GM18870 (cell line): ENCODE measurements around the gene SLC39A5.
"Not testable (repeated sequence)": the region's sequence is repeated elsewhere in the genome, so short reads cannot be mapped to it uniquely, and the experiment has no call there.

Experiments used
- ATAC-seq: cut with Tn5 transposase; IDR thresholded peaks from one replicate; pipeline ENCODE4 v1.9.1; 2021; ENCODE audit warnings: moderate library complexity; ENCODE audit not compliant: unreplicated experiment

SLC39A5 gene

DNA sequence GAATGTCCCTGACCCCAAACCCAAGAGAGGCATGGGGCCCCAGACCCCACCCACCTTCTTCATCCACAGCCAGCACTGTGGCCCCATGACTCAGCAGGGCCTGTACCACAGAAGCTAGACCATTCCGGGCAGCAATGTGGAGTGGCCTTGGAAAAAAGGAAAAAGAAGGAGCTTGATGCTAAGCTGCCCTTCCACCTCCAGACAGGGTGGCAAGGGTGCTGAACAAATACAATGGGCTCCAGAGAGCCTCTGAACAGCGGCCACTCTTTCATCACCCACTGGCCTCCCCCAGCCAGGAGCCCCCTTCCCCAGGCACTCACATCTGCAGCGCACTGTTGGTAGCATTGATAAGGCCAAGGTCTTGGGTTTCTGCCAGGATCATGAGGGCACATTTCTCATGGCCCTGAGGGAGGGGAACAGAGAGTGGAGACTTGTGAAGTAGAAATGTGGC lies 13.9 kb downstream of the SLC39A5 start:
- ATAC-seq = no peak

DNA sequence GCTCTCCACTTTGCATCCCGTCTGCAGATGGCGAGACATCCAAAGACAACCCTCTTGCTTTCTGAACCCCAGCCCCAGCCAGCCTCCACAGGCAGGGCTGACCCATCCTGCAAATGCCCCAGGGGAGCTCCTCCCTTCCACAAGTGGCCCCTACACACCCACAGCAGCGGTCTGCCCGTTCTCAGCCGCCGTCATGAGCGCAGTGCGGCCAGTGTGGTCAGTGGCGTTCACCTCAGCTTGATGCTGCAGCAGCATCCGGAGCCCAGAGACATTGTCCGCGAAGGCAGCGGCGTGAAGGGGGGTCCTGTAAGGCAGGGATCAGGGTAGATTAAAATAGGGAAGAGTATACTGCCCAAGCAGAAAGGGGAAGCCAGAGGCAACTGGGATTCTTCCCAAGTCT lies 14.6 kb downstream of the SLC39A5 start:
- ATAC-seq = no peak

DNA sequence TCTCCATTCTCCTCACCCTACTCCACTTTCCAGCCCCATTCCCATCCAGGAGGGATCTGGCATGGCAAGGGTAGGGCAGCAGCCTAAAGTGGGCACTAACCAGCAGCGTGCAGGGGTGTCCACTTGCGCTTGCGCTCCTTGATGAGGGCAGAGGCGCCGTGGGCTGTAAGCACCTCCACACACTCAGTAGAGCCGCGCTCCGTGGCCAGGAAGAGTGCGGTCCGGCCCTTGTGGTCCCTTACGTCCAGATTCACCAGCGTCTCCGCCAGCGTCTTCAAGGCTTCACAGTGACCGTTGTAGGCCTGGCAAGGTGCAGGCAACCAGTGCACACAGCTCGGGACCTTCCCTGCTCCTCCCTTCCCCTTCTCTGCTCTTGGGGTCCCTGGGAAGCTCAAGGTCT lies 18.1 kb downstream of the SLC39A5 start:
- no peak for ATAC-seq

DNA sequence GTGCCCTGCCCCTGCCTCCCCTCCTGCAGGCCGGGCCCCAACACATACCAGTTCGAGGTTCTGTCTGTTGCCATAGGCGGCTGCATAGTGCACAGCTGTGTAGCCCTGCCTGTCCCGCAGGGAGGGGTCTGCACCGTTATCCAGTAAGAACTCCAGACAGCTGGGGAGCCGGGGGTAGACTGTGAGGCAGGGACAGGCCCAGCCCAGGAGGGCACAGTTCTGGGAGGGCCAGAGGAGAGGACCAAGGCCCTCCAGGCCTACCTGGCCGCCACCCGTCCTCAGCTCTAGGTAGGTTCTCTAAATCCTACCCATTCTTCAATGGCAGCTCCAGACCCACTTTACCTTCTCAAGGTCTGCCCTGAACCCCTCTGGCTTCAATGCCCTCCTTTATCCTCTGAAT lies 18.9 kb downstream of the SLC39A5 start:
- no peak for ATAC-seq

DNA sequence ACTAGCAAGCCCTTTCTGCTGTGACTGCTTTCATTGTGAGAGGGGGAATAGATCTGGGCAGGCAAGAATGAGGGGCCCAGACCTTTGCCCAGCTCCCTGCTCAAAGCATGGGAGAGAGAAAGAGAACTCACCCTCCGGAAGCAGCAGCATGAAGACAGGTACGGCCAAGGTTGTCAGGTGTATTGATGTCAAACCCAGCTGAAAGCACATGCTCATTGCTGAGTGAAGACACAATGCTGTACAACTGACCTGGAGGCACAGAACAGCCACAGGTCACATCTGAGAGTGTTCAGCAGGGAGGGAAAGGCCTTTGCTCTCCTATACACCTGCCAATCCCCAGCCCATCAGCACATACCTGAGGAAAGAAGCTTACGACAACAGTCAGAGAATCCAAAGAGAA lies 22.8 kb downstream of the SLC39A5 start:
- no peak for ATAC-seq

DNA sequence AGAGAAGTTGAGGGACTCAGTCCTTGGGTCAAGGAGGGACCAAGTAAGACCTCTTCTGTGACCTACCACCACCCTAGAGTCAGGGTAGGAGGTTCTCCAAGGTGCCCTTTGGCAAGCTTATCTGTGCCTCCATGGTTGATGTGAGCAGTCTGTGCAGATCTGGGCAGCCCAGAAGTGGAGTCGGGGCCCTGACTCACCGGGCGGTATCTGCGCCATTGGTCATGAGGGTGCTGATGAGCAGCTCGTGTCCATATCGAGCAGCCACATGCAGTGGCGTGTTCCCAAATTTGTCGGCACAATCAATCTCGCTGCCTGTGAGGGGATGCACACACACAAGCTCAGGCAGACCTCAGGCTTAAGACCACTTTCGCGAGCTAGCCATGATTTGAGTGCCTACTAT lies 23.2 kb downstream of the SLC39A5 start:
- ATAC-seq = no peak

DNA sequence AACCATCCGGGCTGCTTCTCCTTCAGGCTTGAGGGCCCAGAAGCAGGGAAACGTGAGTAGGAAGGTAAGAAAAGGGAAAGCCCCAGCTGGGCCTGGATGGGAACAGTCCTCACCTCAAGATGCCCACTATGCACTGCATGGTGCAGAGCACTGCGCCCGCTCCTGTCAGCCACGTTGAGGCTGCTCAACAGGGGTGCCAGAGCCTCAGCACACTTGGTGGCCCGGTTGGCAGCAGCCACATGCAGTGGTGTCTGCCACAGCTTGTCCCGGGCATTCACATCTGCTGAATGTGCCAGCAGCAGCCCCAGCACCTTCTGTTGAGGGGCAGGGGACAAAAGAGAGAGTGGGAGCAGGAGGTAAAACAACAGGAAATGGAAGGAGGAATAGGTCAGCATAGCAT lies 25.8 kb downstream of the SLC39A5 start:
- no peak for ATAC-seq

DNA sequence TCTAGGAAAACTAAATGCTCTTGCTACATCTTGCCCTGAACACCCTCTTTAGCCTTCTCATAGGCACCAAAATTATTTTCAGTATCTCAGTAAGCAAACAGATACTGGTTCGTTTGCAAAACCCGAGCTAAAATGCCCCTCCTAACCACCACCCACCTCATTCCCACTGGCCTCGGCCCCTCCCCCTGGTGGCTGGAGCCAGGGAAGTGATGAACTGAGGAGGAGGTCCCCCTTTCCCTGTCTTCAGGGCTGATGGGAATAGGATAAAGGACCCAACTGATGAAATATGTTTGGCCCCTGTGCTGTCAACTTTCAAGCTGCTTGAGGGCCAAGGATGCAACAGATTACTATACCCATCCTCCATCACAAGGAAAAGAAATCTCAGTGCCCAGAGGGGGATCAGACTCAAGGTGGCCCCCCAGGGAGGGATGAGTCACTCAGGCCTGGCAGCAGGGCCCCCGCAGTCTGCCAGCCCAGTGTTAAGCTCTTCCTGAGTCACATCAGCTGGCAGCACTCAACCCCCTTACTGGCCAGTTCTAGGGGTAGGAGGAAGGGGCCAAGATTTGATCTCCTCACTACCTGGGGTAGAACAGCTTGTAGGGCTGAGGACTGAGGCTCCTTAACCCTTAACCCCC lies 26.6 kb downstream of the SLC39A5 start:
- no peak for ATAC-seq

DNA sequence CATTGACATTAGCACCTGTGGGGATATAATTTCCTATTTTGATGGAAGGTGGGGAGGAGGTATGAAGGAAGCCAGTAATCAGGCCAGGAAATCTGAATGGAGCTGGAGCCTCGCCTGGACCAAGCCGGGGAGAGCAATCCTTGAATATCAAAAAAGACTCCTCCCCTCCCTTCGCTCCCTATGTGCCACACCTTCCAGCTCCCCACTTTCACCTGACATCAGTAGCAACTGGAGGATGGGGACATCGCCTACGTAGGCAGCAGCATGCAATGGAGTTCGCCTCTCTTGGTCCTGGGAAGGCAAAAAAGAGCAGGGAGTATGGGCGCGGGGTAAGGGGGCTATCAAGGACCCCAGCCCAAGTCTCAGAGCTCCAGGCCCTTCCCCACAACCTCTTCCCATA lies 27.2 kb downstream of the SLC39A5 start:
- ATAC-seq = no peak

DNA sequence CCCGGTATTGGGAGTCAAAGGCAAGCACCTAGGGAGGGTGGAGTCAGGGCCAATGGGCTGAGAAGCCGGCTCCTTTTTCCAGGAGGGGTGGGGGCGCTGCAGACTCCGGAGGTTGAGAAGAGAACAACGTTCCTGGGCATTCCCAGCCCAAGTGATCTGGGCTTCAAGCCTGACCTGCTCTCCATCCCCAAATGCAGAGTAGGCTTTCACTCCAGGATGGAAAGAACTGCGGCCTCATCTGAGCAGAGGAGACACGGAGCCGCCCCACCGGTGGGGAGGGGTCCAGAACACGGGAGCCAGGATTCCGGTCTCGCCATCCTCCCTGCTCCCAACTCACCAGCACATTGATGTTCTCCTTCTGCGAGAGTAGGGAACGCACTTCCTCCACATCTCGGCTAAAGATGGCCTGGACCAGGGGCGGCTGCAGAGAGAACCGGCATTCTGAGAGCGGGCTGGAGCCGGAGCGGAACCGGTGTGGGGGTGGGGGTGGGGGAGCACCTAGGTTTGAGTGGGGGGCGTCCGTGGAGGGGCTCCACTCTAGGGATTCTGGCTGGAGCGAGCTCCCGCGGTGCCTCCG lies 27.7 kb downstream of the SLC39A5 start:
- ATAC-seq = no peak

DNA sequence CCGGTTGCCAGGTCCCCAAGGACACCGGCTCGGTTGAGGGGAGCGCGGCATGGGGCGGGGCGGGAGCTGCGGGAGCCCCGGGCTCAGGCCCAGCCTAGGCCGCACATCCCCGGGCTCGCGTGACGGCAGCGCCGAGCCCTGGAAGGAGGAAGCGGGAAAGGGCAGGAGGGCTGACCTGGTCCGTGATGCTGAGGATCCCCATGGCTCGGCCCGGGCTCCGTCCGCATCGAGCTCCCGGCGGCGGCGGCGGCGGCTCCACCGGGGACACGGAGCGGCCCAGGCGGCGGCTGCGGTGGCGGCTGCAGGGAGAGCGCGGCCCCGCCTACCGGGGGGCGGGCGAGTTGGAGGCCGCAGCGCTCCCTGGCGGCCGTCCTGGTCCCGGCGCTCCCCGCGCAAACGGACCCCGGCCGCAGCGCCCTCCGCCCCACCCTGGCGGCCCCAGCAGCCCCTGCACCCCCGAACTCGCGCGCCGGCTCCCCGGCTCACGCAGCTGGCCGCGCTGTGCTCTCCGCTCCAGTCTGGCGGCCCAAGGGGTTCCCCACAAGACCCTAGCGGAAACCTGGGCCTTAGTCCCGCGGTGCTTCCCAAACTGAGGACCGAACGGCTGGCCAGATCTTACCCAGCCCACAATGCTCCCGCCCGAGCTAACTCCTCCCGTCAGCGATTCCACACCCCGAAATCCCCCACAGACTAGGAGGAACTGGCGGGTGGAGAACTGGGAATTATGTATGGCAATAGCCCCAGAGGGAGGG lies 28.4 kb downstream of the SLC39A5 start, which contains the start of gene ANKRD52:
Gene ANKRD52 (minus strand): TSS at position 317 of the 752 bp plus-strand sequence. CDS start 115 bp downstream, at position 202.
- ATAC-seq = peak; percentile 62

DNA sequence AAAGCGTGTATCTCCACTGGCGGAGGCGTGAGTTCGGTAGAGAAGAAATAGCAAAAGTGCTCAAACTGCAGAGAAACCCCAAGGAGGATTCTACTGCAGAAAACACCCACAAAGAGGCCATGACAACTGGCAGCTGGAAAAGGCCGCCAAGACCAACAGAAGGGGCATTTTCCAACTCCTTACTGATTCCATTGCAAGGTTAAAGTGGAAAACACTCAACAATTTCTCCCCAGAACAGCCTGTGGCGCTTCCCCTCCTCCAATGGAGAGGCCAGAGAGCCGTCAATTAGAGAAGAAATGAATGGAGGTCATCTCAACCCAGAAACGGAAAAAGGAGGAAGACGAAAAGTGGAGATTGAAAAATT lies 29.0 kb downstream of the SLC39A5 start:
- no peak for ATAC-seq

DNA sequence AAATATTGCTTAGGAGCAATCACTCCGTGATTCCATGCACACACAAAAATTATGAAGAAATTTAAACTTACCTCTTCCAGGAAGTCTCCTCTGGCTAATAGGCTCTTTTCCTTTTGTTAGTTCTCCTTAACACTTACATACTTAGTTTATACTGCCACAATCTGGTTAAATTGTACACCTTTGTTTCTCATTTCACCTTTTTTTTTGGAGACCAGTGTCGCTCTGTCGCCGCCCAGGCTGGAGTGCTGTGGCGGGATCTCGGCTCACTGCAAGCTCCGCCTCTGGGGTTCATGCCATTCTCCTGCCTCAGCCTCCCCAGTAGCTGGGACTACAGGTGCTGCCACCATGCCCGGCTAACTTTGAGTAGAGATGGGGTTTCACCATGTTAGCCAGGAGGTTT lies 30.5 kb downstream of the SLC39A5 start:
- no peak for ATAC-seq

DNA sequence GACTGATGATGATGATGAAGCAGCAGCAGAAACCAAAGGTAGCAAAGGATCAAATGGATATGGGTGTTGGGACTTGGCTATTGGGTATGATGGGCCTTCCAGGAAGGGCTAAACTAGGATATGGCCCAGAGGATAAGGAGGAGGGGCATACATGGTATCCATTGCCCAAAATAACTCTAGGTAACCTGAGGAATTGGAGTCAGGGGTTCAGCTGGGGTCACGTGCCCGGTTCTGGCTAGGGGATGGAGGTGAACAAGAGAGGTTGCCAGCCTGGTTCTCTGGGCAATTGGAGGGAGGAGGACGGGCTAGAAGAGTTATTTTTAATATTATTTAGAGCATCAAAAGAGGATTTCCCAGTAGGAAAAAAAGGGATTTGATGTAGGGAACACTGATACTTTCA lies 31.1 kb downstream of the SLC39A5 start:
- ATAC-seq = no peak

DNA sequence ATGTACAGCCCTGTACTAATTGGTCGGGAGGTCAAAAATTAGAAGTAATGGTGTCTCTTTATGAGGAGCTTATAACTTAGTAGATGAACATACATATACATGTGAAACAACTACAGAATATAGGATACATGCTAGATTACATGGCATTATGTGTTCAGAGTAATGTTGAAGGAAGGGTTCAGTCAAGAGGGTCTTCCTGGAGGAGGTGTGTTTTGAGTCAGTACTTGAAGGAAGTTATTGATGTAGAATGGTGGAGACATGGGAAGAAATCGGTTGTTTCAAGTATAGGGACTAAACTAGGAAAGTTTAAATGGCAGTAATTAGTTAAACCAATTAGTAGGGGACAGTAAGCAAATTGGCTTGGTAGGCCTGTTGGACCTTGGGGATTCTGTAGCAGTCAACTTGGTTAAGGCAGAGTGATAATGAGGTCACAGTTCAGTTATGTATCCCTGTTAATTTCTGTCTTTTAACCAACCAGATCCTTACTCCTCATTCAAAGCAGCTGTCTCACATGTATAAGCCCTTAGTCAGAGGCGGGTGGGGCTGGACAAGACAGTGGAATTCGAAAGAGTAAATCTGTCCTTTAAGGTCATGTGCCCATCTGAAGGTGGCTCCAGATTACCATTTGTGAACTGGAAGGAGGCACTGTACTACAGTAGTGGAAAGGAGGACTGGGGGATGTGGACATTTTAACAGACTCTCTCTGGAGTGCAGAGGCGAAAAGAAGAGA lies 31.8 kb downstream of the SLC39A5 start:
- no peak for ATAC-seq

DNA sequence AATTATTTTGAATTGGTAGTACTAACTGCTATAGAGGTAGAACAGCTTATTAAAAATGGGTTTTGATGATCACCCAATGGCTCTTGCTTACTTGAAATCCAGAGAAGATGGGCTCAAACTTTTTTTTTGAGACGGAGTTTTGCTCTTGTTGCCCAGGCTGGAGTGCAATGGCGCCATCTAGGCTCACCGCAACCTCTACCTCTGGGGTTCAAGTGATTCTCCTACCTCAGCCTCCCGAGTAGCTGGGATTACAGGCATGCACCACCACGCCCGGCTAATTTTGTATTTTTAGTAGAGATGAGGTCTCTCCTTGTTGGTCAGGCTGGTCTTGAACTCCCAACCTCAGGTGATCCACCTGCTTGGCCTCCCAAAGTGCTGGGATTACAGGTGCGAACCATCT lies 33.1 kb downstream of the SLC39A5 start:
- ATAC-seq = not testable (repeated sequence)

DNA sequence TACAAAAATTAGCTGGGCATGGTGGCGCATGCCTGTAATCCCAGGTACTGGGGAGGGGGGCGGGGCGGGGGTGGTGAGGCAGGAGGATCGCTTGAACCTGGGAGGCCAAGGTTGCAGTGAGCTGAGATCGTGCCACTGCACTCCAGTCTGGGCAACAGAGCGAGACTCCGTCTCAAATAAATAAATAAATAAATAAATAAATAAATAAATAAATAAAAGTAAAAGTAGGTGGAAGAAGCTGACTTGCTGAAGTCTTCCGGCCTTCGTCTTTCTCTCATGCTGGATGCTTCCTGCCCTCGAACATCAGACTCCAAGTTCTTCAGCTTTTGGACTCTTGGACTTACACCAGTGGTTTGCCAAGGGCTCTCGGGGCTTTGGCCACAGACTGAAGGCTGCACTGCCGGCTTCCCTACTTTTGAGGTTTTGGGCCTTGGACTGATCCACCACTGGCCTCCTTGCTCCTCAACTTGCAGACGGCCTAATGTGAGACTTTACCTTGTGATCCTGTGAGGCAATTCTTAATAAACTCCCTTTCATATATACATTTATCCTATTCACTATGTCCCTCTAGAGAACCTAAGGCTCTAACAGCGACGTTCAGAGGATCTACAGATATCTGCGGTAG lies 36.3 kb downstream of the SLC39A5 start:
- ATAC-seq = not testable (repeated sequence)

DNA sequence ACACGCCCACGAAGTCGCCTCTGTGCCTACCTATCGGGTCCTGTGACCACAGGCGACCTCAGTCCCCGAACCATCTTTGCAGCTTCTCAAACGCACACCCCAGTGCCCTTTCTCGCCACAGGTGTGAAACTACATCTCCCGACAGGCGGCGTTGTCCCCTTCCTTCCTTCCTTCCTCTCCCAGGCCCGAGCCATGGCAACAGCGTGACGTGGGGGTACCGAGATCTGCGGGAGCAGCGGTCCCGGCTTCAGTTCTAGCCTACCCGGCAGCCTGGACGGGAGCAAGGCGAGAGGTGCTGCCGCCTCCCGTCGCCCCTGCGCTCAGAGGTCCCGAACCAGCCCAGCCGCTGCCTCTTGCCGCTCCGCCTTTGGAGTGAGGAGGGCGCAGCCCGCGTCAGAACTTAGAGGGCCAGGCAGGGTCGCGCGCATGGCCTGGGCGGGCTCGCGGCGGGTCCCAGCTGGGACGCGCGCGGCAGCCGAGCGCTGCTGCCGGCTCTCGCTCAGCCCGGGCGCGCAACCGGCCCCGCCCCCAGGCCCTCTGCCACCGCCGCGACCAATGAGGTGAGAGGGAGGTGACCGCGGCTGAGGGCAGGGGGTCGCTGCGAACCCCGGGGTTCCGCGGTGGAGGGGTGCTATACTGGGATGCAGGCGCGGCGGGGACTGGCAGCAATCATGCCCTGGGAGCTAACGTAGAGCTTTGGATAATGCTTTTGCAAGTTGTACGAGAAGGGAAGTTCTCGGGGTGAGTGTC lies 37.0 kb downstream of the SLC39A5 start, which contains the start of gene COQ10A:
Gene COQ10A (plus strand): TSS at position 250 of the 750 bp plus-strand sequence. CDS start 177 bp downstream, at position 427.
- peak; percentile 69 for ATAC-seq

DNA sequence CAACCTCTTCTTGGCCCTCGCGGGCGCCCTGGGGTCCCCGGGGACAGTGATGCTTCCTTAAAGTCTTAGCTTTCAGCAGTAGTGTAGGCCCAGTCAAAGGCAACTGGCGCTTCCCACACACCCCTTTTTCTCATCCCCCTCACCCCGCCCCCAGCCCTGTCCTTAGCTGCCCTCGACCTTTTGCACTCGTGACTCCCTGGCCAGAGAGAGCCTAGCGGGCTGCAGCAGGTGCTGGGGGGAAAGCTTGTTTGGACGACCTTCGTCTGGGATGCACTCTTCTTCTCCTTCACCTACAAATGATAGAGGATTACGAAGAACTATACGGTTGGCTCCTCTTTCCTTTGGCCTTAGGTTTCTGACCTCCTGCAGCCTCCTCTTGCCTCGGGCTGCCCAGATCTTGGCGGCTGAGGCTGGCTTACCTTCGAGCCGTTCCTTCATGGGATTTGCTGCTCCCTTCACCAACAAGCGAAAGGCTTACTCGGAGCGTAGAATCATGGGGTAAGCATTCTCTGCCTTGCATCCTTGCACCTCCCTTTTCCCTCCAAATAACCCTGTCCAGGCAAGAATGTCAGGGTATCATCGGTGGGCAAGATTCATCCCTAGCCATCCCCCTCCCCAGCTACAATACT lies 37.7 kb downstream of the SLC39A5 start:
- peak; percentile 16 for ATAC-seq

DNA sequence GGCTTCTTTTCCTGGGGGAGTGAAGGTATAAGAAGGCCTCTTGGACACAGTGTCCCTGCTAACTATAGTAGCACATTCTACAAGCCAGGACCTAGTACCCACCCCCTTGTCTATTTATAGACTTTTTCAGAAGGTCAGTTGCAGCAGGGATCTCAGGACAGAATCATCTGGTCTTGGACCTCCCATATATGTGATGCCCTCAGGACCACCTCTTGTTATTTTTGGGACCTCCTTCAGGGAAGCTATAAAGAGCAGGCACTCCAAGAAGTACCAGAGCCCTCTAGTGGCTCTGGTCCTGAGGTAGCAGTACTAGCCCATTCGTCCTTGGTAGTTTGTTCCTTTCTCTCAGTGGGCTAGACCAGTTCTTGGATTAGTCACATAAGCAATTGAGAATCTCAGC lies 41.2 kb downstream of the SLC39A5 start:
- ATAC-seq = no peak
